ENCODE measurements around the gene CASP2.

The CASP2 gene

DNA sequence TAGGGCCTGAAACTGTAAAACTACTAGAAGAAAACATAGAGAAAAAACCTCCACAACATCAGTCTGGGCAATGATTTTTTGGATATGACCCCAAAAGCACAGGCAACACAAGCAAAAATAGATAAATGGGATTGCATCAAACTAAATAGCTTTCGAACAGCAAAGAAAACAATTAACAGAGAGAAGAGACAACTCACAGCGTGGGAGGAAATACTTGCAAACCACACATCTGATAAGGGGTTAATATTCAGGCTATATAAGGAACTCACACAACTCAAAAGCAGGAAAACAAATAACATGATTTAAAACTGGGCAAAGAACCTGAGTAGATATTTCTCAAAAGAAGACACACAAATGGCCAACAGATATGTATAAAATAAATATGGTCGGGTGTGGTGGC is 32.6 kb upstream of the CASP2 start:
- no peak for DNase-seq (ENCODE audit: low read depth)
- TF ChIP-seq, protein P1, sequence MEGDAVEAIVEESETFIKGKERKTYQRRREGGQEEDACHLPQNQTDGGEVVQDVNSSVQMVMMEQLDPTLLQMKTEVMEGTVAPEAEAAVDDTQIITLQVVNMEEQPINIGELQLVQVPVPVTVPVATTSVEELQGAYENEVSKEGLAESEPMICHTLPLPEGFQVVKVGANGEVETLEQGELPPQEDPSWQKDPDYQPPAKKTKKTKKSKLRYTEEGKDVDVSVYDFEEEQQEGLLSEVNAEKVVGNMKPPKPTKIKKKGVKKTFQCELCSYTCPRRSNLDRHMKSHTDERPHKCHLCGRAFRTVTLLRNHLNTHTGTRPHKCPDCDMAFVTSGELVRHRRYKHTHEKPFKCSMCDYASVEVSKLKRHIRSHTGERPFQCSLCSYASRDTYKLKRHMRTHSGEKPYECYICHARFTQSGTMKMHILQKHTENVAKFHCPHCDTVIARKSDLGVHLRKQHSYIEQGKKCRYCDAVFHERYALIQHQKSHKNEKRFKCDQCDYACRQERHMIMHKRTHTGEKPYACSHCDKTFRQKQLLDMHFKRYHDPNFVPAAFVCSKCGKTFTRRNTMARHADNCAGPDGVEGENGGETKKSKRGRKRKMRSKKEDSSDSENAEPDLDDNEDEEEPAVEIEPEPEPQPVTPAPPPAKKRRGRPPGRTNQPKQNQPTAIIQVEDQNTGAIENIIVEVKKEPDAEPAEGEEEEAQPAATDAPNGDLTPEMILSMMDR (IDR thresholded peaks at IDR 0.05; ENCODE audit: insufficient read depth, low read depth, low read length, missing control alignments) = no peak
- H3K4me3 ChIP-seq (ENCODE audit: low read length) = no peak overlapping the region

- H3K4me3 ChIP-seq (ENCODE audit: low read length) = no peak overlapping the region
- no peak for DNase-seq (ENCODE audit: low read depth)
- TF ChIP-seq, protein P1 (IDR thresholded peaks at IDR 0.05; ENCODE audit: insufficient read depth, low read depth, low read length, missing control alignments) = no peak
Measured at GRCh38 chr7:143256325-143256724, 31.8 kb upstream of the CASP2 start.

DNA sequence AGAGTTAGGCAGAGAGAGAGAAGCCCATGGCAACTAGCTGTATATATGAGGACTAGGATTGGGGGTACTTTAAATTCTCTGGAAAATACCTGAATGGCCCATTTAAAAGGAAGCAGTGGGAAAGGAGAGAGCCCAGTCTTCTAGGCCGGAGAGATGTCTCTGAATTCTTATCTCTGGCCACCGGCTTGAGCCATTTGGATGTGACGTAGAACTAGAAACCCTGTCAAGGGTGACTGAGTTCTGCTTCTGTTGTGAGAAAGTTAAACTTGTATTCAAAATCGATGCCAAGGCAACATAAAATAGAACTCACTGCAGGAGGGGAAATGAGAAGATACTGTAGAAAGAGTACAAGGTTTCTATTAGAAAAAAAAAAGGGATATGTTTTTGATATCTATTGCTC is 31.2 kb upstream of the CASP2 start:
- no peak for DNase-seq (ENCODE audit: low read depth)
- TF ChIP-seq, protein P1 (IDR thresholded peaks at IDR 0.05; ENCODE audit: insufficient read depth, low read depth, low read length, missing control alignments) = no peak
- H3K4me3 ChIP-seq (ENCODE audit: low read length) = no peak overlapping the region

DNA sequence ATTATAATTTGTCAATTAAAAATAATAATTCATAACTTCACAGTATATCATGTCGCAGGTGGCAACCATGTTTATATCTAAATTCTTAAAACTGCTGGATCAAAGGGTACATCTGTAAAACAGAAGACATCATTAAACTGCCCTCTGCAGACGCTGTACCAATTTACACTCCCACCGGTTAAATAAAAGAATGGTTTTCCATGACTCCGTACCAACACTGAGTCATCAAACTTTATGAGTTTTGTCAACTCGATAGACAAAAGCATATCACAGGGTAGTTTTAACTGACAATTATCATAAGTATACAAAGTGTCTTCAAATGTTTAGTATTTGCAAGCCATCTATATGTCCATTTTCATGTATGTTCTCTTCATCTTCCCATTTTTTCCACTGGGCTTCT is 30.6 kb upstream of the CASP2 start:
- DNase-seq (ENCODE audit: low read depth) = no peak
- no peak overlapping the region for H3K4me3 ChIP-seq (ENCODE audit: low read length)
- TF ChIP-seq, protein P1 (IDR thresholded peaks at IDR 0.05; ENCODE audit: insufficient read depth, low read depth, low read length, missing control alignments) = no peak

GRCh38 chr7:143258831-143259230 is 29.3 kb upstream of the CASP2 start:
- DNase-seq (ENCODE audit: low read depth) = no peak
- H3K4me3 ChIP-seq (ENCODE audit: low read length) = no peak overlapping the region
- TF ChIP-seq, protein P1 (IDR thresholded peaks at IDR 0.05; ENCODE audit: insufficient read depth, low read depth, low read length, missing control alignments) = no peak

DNA sequence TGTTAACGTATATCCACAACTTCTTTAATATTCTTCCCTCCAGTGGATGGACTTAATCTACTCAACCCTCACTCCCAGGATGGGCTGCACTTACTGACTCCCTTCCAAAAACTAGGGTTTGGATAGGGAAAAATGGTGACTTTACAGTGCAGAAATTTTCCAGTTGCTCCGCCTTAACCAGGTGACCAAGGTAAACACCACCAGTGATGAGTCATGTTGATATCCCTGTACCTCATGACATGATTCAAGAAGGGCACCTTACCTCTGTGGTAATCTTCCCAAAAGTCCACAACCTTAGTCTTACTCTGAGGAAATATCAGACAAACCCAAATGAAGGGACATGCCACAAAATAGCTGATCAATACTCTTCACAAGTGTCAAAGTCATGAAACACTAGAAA is 28.4 kb upstream of the CASP2 start:
- DNase-seq (ENCODE audit: low read depth) = peak; percentile 81
- H3K4me3 ChIP-seq (ENCODE audit: low read length) = no peak overlapping the region
- TF ChIP-seq, protein P1 (IDR thresholded peaks at IDR 0.05; ENCODE audit: insufficient read depth, low read depth, low read length, missing control alignments) = no peak

DNA sequence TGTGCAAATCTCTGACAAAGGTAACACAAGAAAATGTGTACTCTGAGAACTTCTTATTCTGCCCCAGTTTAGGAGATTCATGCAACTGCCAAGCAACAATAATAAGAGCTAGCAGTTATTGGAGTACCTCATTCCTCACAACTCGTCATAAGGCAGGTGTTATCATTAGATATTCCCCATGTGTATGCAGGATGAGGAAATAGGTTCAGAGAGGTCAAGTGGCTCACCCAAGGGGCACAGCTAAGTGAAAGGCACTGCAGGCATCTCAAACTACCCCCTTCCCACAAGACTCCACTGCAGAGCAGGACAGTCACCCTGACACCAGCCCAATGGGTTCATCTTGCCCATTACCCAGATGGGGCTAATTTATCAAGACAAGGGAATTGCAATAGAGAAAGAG is 26.2 kb upstream of the CASP2 start:
- TF ChIP-seq, protein P1 (IDR thresholded peaks at IDR 0.05; ENCODE audit: insufficient read depth, low read depth, low read length, missing control alignments) = no peak
- DNase-seq (ENCODE audit: low read depth) = no peak
- H3K4me3 ChIP-seq (ENCODE audit: low read length) = no peak overlapping the region
